ENCODE data around the gene PAM. TPM values are rescaled to one million over a fixed set of nuclear protein-coding genes. Genes with fewer than 3 reads are reported as not detected.
A peak's percentile ranks its signal among the peaks of the same experiment; 100 is the strongest.

The PAM gene
- total and polyA plus RNA-seq, 2 donors (not counting 3 experiments of a cell fraction or from before 2014, with no cell fraction given) = 118 to 176 TPM

- no TSS peak for BruUV-seq (replicated peaks)
- H3K4me1 ChIP-seq (ENCODE audit: control insufficient read depth, extremely low read depth, insufficient read depth, low read length) = peaks cover 5% of the 10 kb centered on the region
- no peak overlapping the region for H3K9ac ChIP-seq (replicated peaks; ENCODE audit: extremely low read depth, insufficient read depth, low read length)
- FAIRE-seq (peak; percentile 8), DNase-seq (ENCODE audit: low read depth, low spot score) (no peak)
- no peaks in the 10 kb centered on the region for H4K20me1 ChIP-seq (replicated peaks; ENCODE audit: control insufficient read depth, extremely low read depth, insufficient read depth, low read length)
- no peak overlapping the region for H3K4me3 ChIP-seq (replicated peaks in 1 of 3; ENCODE audit: insufficient read depth in 1 of 3, low read depth in 1 of 3, low read length in 3 of 3)
- H3K9me1 ChIP-seq (replicated peaks; ENCODE audit: control insufficient read depth, extremely low read depth, insufficient read depth, low read length) = no peaks in the 10 kb centered on the region
- H3K27me3 ChIP-seq (ENCODE audit: control insufficient read depth in 2 of 2, insufficient read depth in 2 of 2, low read length in 2 of 2) = no peaks in the 10 kb centered on the region
- H3K4me2 ChIP-seq (ENCODE audit: insufficient read depth, low read length) = no peak overlapping the region
- H3K9me3 ChIP-seq (replicated peaks; ENCODE audit: control insufficient read depth, insufficient read depth, low read length) = no peaks in the 10 kb centered on the region
- ChIA-PET POLR2A (no interaction called here), CTCF (no interaction called here)
- no peak for TF ChIP-seq EZH2 (IDR thresholded peaks at IDR 0.05; ENCODE audit: borderline replicate concordance, low read depth, low read length, severe bottlenecking)
- TF ChIP-seq, protein P1, sequence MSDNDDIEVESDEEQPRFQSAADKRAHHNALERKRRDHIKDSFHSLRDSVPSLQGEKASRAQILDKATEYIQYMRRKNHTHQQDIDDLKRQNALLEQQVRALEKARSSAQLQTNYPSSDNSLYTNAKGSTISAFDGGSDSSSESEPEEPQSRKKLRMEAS (IDR thresholded peaks at IDR 0.05; ENCODE audit: insufficient read depth, insufficient read length) = no peak
- TF ChIP-seq JUN (IDR thresholded peaks at IDR 0.05; ENCODE audit: borderline replicate concordance, insufficient read depth, insufficient read length, low read depth) = no peak
- TF ChIP-seq FOS (IDR thresholded peaks at IDR 0.05; ENCODE audit: borderline replicate concordance, insufficient read depth, low read length) = no peak
- no peak for TF ChIP-seq POLR2A (IDR thresholded peaks at IDR 0.05; ENCODE audit: low read depth, low read length)
- intact Hi-C loops (cut with micrococcal nuclease) = no loop called here
- dilution Hi-C loops (cut with MboI; ENCODE audit: extremely low pct_ligation_motif_present, low sequenced_read_pairs) = no loop called here
- no peaks in the 10 kb centered on the region for H3K36me3 ChIP-seq (ENCODE audit: control insufficient read depth in 2 of 2, extremely low read depth in 1 of 2, insufficient read depth in 2 of 2, low read length in 2 of 2)
- no peak overlapping the region for H3K27ac ChIP-seq (ENCODE audit: insufficient read depth, low read depth, low read length)
- no peaks in the 10 kb centered on the region for H3K79me2 ChIP-seq (ENCODE audit: control insufficient read depth, insufficient read depth, low read length)
- H2AFZ ChIP-seq (ENCODE audit: low read depth, low read length) = no peak overlapping the region
These were observed 5.6 kb upstream of the PAM start for GRCh38 chr5:102749416-102750030.

DNA sequence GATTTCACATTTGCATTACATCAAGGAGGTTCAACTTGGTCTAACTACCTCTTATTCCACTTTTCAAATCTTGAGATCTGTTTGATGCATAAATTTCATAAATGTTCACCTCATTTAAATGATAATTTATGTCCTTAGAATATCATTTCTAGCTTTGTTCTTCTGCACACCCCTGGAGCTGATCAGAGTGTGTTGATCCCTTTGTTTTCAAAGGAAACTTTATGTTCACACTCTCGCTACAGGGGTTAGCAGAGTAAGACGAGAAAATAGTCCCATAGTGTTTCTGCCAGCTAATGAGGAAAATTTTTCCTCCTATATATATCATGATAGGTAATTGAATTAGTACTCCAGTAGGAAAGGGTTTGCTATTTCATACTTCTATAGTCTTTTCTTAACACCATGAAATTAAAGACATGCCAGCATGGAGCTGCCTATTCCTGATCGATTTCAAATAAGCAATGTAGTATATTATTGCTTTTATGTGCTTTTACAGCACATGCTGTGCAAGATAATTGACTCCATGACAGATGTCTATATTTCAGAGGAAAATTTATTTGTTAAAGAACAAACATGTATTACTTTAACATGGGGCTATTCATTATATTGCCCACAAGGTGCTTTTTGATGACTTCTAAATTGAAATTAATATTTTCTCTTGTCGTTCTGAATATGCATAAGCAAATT lies 4.8 kb upstream of the PAM start:
- no peak for FAIRE-seq
- Histone ChIP-seq H3K9me1 (replicated peaks; ENCODE audit: control insufficient read depth, extremely low read depth, insufficient read depth, low read length) (no peaks in the 10 kb centered on the region), H4K20me1 (replicated peaks; ENCODE audit: control insufficient read depth, extremely low read depth, insufficient read depth, low read length) (no peaks in the 10 kb centered on the region), H2AFZ (ENCODE audit: low read depth, low read length) (no peak overlapping the region), H3K27me3 (ENCODE audit: control insufficient read depth in 2 of 2, insufficient read depth in 2 of 2, low read length in 2 of 2) (no peaks in the 10 kb centered on the region), H3K4me1 (ENCODE audit: control insufficient read depth, extremely low read depth, insufficient read depth, low read length) (peaks cover 8% of the 10 kb centered on the region), H3K9me3 (replicated peaks; ENCODE audit: control insufficient read depth, insufficient read depth, low read length) (no peaks in the 10 kb centered on the region), H3K79me2 (ENCODE audit: control insufficient read depth, insufficient read depth, low read length) (no peaks in the 10 kb centered on the region), H3K4me2 (ENCODE audit: insufficient read depth, low read length) (no peak overlapping the region), H3K27ac (ENCODE audit: insufficient read depth, low read depth, low read length) (no peak overlapping the region), H3K4me3 (replicated peaks in 1 of 3; ENCODE audit: insufficient read depth in 1 of 3, low read depth in 1 of 3, low read length in 3 of 3) (no peak overlapping the region), H3K9ac (replicated peaks; ENCODE audit: extremely low read depth, insufficient read depth, low read length) (no peak overlapping the region), H3K36me3 (ENCODE audit: control insufficient read depth in 2 of 2, extremely low read depth in 1 of 2, insufficient read depth in 2 of 2, low read length in 2 of 2) (no peaks in the 10 kb centered on the region)
- BruUV-seq (replicated peaks) = no TSS peak
- intact Hi-C loops (cut with micrococcal nuclease) = no loop called here
- dilution Hi-C loops (cut with MboI; ENCODE audit: extremely low pct_ligation_motif_present, low sequenced_read_pairs) = no loop called here
- ChIA-PET POLR2A (no interaction called here), CTCF (no interaction called here)
- DNase-seq (ENCODE audit: low read depth, low spot score) = no peak
- no peak for TF ChIP-seq POLR2AphosphoS5 (IDR thresholded peaks at IDR 0.05; ENCODE audit: insufficient read depth, low read depth, low read length)
- TF ChIP-seq POLR2A (IDR thresholded peaks at IDR 0.05; ENCODE audit: low read depth, low read length) = no peak
- TF ChIP-seq CTCF (IDR thresholded peaks at IDR 0.05; ENCODE audit: extremely low read depth in 1 of 2, insufficient read depth in 1 of 2, low read depth in 1 of 2, low read length in 2 of 2) = no peak
- TF ChIP-seq JUN (IDR thresholded peaks at IDR 0.05; ENCODE audit: borderline replicate concordance, insufficient read depth, insufficient read length, low read depth) = no peak
- TF ChIP-seq GATA2 (IDR thresholded peaks at IDR 0.05; ENCODE audit: insufficient read depth, insufficient read length, low read depth, low read length) = no peak
- no peak for TF ChIP-seq MYC (IDR thresholded peaks at IDR 0.05; ENCODE audit: low read depth, low read length)
- no peak for TF ChIP-seq EZH2 (IDR thresholded peaks at IDR 0.05; ENCODE audit: borderline replicate concordance, low read depth, low read length, severe bottlenecking)
- TF ChIP-seq, protein P1 (IDR thresholded peaks at IDR 0.05; ENCODE audit: insufficient read depth, insufficient read length) = no peak
- TF ChIP-seq FOS (IDR thresholded peaks at IDR 0.05; ENCODE audit: borderline replicate concordance, insufficient read depth, low read length) = no peak
